Natural killer cell treated with Interleukin-12 subunit alpha and Interleukin-12 subunit beta and Interleukin-15 and Interleukin-18, amount 100 ng/mL, for 72 hours (primary cell): ENCODE measurements around the gene CHORDC1. TPM values are rescaled to one million over a fixed set of nuclear protein-coding genes. Genes with fewer than 3 reads are reported as not detected.

Experiments used
- total RNA-seq, 2 donors: library from RNA; stranded (reverse); gene quantifications; one replicate each; pipeline ENCODE4 v1.2.3, GENCODE V29; 2022

CHORDC1 gene
- total RNA-seq, 2 donors from 2014 or later, result 69.0 to 103 TPM

Other genes starting within 250 kb of the CHORDC1 start
- gene TRIM49C, start 191.9 kb downstream of the CHORDC1 start, total RNA-seq, result not detected
- gene UBTFL1, start 137.1 kb downstream of the CHORDC1 start, total RNA-seq, result not detected
- gene NAALAD2, start 88.4 kb downstream of the CHORDC1 start, total RNA-seq, result not detected